Body of pancreas (tissue), 4 donors: ENCODE measurements around the gene CYP19A1.

Source experiments
- CTCF ChIP-seq, 7 experiments: fragments of 450-650 bp in 4 of 7; fragments of 200-600 bp in 3 of 7; sonication (generic) in 3 of 7; IDR thresholded peaks; one replicate each; pipeline ENCODE4 v1.5.1; 2016 to 2019; ENCODE audit warnings: antibody characterized with exemption in 7 of 7
- POLR2A ChIP-seq, 3 donors: fragments of 450-650 bp; IDR thresholded peaks; one replicate each; pipeline ENCODE4 v1.6.1; 2016; ENCODE audit warnings: antibody characterized with exemption in 3 of 3, mild to moderate bottlenecking in 2 of 3

- TF ChIP-seq POLR2A (IDR thresholded peaks at IDR 0.05) (no peak), CTCF (IDR thresholded peaks at IDR 0.05) (no peak)
Observed at GRCh38 chr15:51307811-51308210, 30.6 kb downstream of the CYP19A1 start.
